Measurements from ENCODE around the gene CARD18.

- TF ChIP-seq CTCF (IDR thresholded peaks at IDR 0.05) (no peak), EZH2 (IDR thresholded peaks at IDR 0.05; ENCODE audit: borderline replicate concordance, insufficient read depth, low read depth, low read length, poor library complexity, severe bottlenecking) (no peak)
Measured at GRCh38 chr11:105181521-105181920, 42.0 kb upstream of the CARD18 start.
